Activated CD8-positive, alpha-beta memory T cell treated with anti-CD3 and anti-CD28 coated beads, Interleukin-2, amount 10 ng/mL, durations not matched to agents 7 days and 5 days (primary cell): ENCODE data around the gene SNX12. TPM values are rescaled to one million over a fixed set of nuclear protein-coding genes. Genes with fewer than 3 reads are reported as not detected.
"Not testable (repeated sequence)": the region's sequence is repeated elsewhere in the genome, so short reads cannot be mapped to it uniquely, and the experiment has no call there.

ENCODE experiments used
- ATAC-seq: fragments of 150-1000 bp; cut with Tn5 transposase; one replicate; pipeline ENCODE4 v1.10.0; 2021; ENCODE audit warnings: moderate library complexity
- CTCF ChIA-PET: fragments of 350-600 bp; sonication (Branson Sonifier 250); formaldehyde crosslinking; loops from one replicate; lab custom pipeline; 2021; ENCODE audit warnings: antibody characterized with exemption; lab: Charles Lee
- DNase-seq: peaks from one replicate; pipeline ENCODE4 v3.0.0-alpha.2; 2020
- H3K27ac Mint-ChIP-seq: one replicate; pipeline ENCODE4 v1.8.0; 2021; ENCODE audit warnings: mild to moderate bottlenecking, mixed read lengths
- H3K27me3 Mint-ChIP-seq: one replicate; pipeline ENCODE4 v1.8.0; 2021; ENCODE audit warnings: mixed read lengths
- H3K36me3 Mint-ChIP-seq: one replicate; pipeline ENCODE4 v1.8.0; 2021; ENCODE audit warnings: mild to moderate bottlenecking, mixed read lengths
- H3K4me1 Mint-ChIP-seq: one replicate; pipeline ENCODE4 v1.8.0; 2021; ENCODE audit warnings: mixed read lengths
- H3K4me3 Mint-ChIP-seq: one replicate; pipeline ENCODE4 v1.8.0; 2021; ENCODE audit warnings: mild to moderate bottlenecking, moderate library complexity, mixed read lengths
- H3K9me3 Mint-ChIP-seq: one replicate; pipeline ENCODE4 v1.8.0; 2022; ENCODE audit warnings: low read depth, mixed read lengths
- total RNA-seq, 2 experiments: library from RNA; stranded (reverse); gene quantifications; one replicate each; pipeline ENCODE4 v1.2.3, GENCODE V29; 2021

The SNX12 gene
- total RNA-seq, 2 experiments from 2014 or later = 37.1 to 46.2 TPM

DNA sequence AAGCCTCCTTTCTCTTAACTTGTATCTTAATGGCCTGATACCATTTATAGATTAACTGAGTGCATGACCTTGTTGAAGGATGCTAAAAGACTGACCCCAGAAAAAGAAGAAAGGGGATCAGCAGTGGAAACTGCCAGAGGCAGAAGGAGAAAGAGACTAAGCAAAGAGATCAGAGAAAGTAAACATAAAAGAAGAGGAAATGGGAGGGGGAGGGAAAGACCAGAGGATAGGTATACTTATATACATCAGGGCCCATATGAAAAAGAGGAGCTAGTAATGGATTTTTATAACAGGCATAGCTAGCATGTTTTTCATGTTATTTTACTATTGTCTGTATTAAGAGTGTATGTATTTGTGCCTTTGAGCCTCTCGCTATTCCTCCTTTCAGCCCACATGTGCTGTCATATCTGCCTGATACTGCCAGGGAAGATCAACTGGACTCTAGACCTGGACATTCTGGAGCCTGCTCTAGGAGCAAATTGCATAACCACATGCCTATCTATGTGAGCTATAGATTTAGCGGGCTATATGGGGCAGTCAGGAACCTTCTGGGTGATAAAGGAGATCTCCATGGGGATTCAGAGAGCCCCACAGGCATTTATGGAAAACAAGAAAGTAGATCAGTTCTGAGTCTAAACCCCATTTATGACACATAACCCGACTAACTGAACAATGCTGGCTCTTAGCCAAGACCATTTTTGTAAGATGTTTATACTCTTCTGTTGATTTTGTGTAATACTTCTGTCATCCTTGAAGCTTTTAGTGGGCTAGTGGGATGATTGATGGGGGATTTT lies 13.4 kb upstream of the SNX12 start:
- no peaks in the 10 kb centered on the region for H3K9me3 Mint-ChIP-seq
- no peaks in the 10 kb centered on the region for H3K36me3 Mint-ChIP-seq
- CTCF ChIA-PET = no interaction called here
- H3K4me1 Mint-ChIP-seq = peaks cover 3% of the 10 kb centered on the region
- no peak overlapping the region for H3K4me3 Mint-ChIP-seq
- H3K27me3 Mint-ChIP-seq = peaks cover 3% of the 10 kb centered on the region
- DNase-seq (no peak), ATAC-seq (no peak)
- H3K27ac Mint-ChIP-seq = no peak overlapping the region

DNA sequence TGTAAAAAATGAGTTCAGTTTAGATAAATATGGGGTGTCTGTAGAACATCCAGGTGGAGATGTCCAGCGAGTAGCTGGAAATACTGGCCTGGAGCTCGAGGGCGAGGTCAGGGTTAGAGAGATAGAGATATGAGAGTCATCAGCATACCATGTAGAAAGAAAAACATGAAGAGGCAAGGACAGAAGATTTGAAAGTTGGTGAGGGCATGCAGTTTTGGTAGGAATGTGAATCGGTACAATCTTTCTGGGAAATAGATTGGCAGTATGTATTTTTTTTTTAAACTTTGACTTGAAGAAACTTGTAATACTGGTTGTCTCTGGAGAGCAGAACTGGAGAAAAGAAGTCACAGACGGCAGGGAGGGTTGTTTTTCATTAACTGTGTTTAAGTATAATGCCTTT lies 2.4 kb upstream of the SNX12 start:
- ATAC-seq (no peak), DNase-seq (no peak)
- H3K4me3 Mint-ChIP-seq = no peak overlapping the region
- H3K27me3 Mint-ChIP-seq = peaks cover 14% of the 10 kb centered on the region
- no peaks in the 10 kb centered on the region for H3K36me3 Mint-ChIP-seq
- CTCF ChIA-PET = no interaction called here
- H3K4me1 Mint-ChIP-seq = peaks cover 17% of the 10 kb centered on the region
- H3K9me3 Mint-ChIP-seq = no peaks in the 10 kb centered on the region
- H3K27ac Mint-ChIP-seq = no peak overlapping the region

DNA sequence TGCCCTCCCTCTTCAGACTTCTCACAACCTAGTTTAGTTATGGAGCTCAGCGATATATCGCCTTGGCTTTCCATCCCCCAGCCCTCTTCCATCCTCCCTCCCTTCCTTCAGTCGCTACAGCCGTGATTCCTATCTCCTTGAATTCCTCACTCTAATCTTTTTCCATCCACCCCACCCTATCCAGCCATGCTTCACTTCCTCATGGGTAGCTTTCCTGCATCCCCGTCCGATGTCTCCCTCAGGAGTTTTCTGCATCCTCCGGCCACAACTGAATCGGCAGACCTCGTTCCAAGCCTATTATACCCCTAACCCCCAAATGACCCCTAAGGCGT lies 456 bp downstream of the SNX12 start:
- peaks cover 4% of the 10 kb centered on the region for H3K27me3 Mint-ChIP-seq
- DNase-seq = no peak

DNA sequence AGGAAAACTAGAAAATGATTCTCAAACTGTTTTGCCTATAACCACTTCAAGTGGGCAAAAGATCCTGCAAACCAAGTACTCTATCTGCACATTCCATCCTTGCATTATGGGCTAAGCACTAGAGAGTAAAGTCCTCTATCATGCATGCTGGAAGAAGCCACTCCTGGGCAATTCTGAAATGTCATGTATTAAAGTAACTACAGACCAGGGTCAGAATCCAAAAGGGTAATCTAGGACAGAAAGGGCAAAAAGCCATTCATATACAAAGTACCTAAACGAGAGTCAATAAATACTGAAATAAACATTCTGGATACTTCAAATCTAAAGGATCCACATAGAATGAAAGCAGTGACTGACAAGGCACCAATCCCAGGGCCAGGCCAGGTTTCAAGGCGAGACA lies 1.0 kb downstream of the SNX12 start:
- Mint-ChIP-seq H3K9me3 (no peaks in the 10 kb centered on the region), H3K4me1 (peaks cover 25% of the 10 kb centered on the region), H3K36me3 (peaks cover 11% of the 10 kb centered on the region), H3K4me3 (peak overlapping the region; percentile 98), H3K27me3 (no peaks in the 10 kb centered on the region), H3K27ac (peak overlapping the region; percentile 93)
- ATAC-seq = no peak
- no peak for DNase-seq
- CTCF ChIA-PET = interaction anchor here (1.0 kb wide), 1 partner anchor 87 kb away, joined by 3 read pairs; no protein-coding TSS in a partner anchor

More for the DNA sequence above, 456 bp downstream of the SNX12 start:
- CTCF ChIA-PET = interaction anchor here (1.0 kb wide), 1 partner anchor 88 kb away, joined by 3 read pairs; no protein-coding TSS in a partner anchor
- Mint-ChIP-seq H3K4me3 (peak overlapping the region; percentile 98), H3K9me3 (no peaks in the 10 kb centered on the region), H3K4me1 (peaks cover 25% of the 10 kb centered on the region), H3K27ac (peak overlapping the region; percentile 93), H3K36me3 (peaks cover 9% of the 10 kb centered on the region)
- ATAC-seq = no peak

DNA sequence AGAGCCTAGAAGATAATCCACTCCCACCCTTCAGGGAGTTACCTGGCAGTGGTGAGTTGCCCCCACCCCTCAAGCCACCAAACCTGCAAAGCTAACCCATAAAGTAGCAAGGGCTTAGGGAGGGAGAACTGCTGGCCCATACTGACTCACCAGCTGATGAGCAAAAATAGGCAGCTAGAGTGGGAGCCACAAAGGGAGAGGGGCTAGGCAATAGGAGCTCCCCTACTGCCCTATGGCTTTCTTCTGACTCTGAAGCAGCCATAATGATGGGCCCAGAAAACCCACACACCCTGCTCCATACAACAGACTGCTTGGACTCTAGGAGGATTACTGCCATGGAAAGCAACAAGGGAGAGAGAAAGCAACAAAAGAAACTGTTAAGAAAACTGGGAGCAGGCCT lies 8.0 kb downstream of the SNX12 start:
- no peaks in the 10 kb centered on the region for H3K27me3 Mint-ChIP-seq
- H3K36me3 Mint-ChIP-seq = peaks cover 30% of the 10 kb centered on the region
- CTCF ChIA-PET = interaction anchor here (0.5 kb wide), 1 partner anchor 19 kb away, joined by 3 read pairs; no protein-coding TSS in a partner anchor
- no peak overlapping the region for H3K4me3 Mint-ChIP-seq
- H3K4me1 Mint-ChIP-seq = peaks cover 49% of the 10 kb centered on the region
- DNase-seq (no peak), ATAC-seq (no peak)
- peak overlapping the region; percentile 66 for H3K27ac Mint-ChIP-seq
- no peaks in the 10 kb centered on the region for H3K9me3 Mint-ChIP-seq

DNA sequence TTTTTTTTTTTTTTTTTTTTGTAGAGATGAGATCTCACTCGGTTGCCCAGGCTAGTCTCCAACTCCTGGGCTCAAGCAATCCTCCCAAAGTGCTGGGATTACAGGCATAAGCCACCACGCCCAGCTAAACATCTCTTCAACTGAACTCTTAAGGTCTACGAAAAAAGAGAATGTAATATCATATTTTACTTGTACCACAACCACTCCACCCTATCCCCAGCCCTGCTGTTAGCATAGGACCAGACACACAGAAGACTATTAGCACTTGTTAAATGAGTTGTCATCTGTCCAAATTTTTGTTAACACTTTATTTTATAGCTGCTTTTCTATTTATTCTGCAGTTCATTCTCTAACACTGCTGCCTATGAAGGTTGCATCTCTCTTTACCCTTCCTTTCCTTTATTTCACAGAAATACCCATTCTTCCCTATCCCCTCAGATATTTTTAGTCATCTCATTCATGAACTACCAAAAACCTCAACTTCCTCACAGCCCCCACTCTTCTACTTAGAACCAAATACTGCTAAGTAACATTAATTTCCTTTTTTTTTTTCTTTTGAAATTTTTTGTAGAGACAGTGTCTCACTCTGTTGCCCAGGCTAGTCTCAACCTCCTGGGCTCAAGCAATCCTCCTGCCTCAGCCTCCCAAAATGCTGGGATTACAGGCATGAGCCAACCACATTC lies 10.1 kb downstream of the SNX12 start:
- Mint-ChIP-seq H3K27ac (peak overlapping the region; percentile 85), H3K27me3 (no peaks in the 10 kb centered on the region), H3K4me1 (peaks cover 42% of the 10 kb centered on the region), H3K9me3 (no peaks in the 10 kb centered on the region), H3K4me3 (no peak overlapping the region), H3K36me3 (peaks cover 32% of the 10 kb centered on the region)
- no peak for ATAC-seq
- DNase-seq = no peak
- CTCF ChIA-PET = interaction anchor here (0.5 kb wide), 1 partner anchor 20 kb away, joined by 3 read pairs; no protein-coding TSS in a partner anchor

DNA sequence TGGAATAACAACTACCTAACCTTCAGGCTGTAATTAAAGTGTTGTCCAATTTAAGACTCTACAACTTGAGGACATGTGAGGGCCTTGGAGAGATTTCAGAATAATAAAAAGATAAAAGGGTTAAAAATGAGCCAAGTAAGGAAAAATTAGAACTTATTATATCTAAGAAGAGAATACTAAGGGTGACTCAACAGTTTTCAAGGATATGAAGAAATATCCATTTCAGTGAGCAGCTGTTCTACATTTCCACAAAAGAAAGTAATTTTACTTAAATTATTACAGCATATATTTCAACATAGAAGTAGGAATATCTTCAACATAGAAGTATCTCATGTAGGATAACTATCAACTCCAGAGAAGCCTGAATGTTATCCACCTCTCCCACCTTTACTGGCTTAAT lies 11.3 kb downstream of the SNX12 start:
- Mint-ChIP-seq H3K27me3 (no peaks in the 10 kb centered on the region), H3K9me3 (no peaks in the 10 kb centered on the region), H3K4me3 (no peak overlapping the region), H3K4me1 (peaks cover 42% of the 10 kb centered on the region), H3K36me3 (peaks cover 25% of the 10 kb centered on the region), H3K27ac (no peak overlapping the region)
- no peak for DNase-seq
- CTCF ChIA-PET = no interaction called here
- ATAC-seq = no peak

DNA sequence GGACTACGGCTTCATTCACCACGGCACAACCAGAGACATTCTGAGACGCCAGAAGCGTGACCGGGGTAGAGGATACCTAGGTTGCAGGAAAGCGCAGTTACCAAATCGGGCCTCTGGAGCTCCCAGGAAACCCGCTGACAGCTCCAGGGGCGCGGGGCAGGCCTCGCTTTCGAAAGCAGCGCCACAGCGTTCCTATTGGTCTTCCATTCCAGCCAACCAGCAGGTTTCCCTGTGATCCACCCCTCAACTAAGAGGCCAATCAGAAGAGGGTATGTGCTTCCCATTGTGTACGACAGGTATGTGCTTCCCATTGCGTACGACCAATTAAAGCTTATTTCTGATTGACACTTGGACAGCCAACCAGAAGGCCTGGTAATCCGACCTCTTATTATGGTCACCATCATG lies 14.9 kb downstream of the SNX12 start:
- CTCF ChIA-PET = no interaction called here
- Mint-ChIP-seq H3K4me1 (peaks cover 21% of the 10 kb centered on the region), H3K27ac (no peak overlapping the region), H3K36me3 (peaks cover 14% of the 10 kb centered on the region), H3K27me3 (no peaks in the 10 kb centered on the region), H3K4me3 (peak overlapping the region; percentile 33), H3K9me3 (no peaks in the 10 kb centered on the region)
- DNase-seq (no peak), ATAC-seq (peak; percentile 61)

DNA sequence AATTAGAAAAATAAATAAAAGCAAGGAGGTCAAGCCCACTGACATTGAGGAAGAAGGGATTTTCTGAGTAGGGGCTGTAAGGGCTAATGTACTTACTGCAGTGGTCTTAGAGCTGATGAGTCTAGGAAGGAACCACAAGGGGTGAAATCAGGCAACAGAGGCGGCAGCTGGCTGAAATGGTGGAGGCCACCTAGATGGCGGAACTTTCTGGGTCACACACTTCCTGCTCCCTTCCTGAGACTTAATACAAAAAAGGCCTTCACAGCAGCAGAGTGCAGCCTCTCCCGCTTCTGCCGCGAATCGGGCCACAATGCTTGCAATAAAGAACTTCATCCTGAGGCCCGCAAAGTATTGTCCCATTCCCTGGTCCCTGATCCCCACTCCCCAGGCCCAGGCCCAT lies 15.4 kb downstream of the SNX12 start:
- H3K4me3 Mint-ChIP-seq = peak overlapping the region; percentile 33
- no peaks in the 10 kb centered on the region for H3K27me3 Mint-ChIP-seq
- H3K27ac Mint-ChIP-seq = no peak overlapping the region
- peaks cover 16% of the 10 kb centered on the region for H3K4me1 Mint-ChIP-seq
- no peak for ATAC-seq
- H3K36me3 Mint-ChIP-seq = peaks cover 11% of the 10 kb centered on the region
- no peak for DNase-seq
- no peaks in the 10 kb centered on the region for H3K9me3 Mint-ChIP-seq
- CTCF ChIA-PET = no interaction called here

DNA sequence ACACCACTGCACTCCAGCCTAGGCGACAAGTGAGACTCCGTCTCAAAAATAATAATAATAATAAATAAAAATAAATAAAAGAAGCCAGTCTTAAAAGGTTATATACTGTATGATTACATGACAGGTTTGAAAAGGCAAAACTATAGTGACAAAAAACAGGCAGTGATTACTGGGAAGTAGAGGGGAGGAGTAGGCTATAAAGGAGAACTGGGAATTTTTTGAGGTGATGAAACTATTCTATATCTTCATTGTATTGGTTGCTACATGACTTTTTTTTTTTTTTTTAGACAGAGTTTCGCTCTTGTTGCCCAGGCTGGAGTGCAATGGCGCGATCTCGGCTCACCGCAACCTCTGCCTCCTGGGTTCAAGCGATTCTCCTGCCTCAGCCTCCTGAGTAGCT lies 20.2 kb downstream of the SNX12 start:
- H3K4me1 Mint-ChIP-seq, CTCF ChIA-PET, H3K9me3 Mint-ChIP-seq, DNase-seq, H3K27me3 Mint-ChIP-seq, H3K27ac Mint-ChIP-seq, H3K36me3 Mint-ChIP-seq, H3K4me3 Mint-ChIP-seq, ATAC-seq: not testable (repeated sequence)

DNA sequence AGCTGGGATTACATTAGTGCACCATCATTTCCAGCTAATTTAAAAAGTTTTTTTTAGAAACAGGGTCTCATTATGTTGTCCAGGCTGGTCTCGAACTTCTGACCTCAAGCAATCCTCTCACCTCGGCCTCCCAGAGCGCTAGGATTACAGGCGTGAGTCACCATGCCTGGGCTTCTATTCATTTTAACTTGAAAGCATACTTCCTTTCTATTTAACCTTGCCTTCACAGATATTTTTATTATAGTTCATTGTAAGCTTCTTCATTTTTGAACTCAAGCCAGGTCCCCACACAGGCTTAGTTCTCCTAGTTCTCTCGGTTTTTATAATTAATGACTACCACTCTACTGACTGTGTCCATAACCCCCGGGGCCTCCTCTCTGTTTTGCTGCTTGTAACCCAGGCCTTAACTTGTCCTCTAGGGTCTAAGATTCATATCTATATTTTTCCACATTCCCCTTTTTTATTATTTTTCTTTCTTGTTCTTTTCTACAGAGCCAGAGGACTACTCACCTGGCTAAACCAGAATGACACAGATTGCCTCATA lies 50.7 kb downstream of the SNX12 start:
- Mint-ChIP-seq H3K36me3 (no peaks in the 10 kb centered on the region), H3K4me1 (no peaks in the 10 kb centered on the region), H3K27ac (no peak overlapping the region), H3K4me3 (no peak overlapping the region), H3K9me3 (no peaks in the 10 kb centered on the region), H3K27me3 (no peaks in the 10 kb centered on the region)
- no peak for ATAC-seq
- no peak for DNase-seq
- CTCF ChIA-PET = no interaction called here
